Left renal cortex interstitium (tissue), 4 donors: ENCODE results near the gene PTPN18. TPM values are rescaled to one million over a fixed set of nuclear protein-coding genes. Genes with fewer than 3 reads are reported as not detected.

Source experiments
- DNase-seq, 4 donors: peaks; one replicate each; pipeline ENCODE4 v3.0.0-alpha.2; 2013; ENCODE audit warnings: low read depth in 4 of 4, low spot score in 2 of 4, missing footprints in 1 of 4
- polyA plus RNA-seq, 4 donors: library from polyadenylated mRNA; unstranded; fragments of 120-200 nt; gene quantifications; one replicate each; pipeline ENCODE4 v1.2.1, GENCODE V29; 2013; ENCODE audit not compliant: insufficient read length in 4 of 4

PTPN18 gene
- polyA plus RNA-seq, 4 donors = 25.6 to 44.3 (median 31.9) TPM

DNA sequence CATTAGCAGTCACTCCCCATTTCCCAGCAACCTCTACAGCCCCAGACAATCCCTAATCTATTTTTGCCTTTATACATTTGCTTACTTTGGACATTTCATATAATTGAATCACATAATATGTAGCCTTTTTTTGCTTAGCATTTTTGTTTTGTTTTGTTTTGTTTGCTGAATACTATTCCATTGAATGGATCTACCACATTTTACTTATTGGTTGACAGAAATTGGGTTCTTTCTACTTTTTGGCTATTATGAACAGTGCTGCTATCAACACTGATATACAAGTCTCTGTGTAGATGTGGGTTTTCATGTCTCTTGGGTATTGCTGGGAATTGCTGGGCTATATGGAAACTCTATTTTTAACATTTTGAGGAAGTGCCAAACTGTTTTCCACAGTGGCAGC, 7.6 kb downstream of the PTPN18 start:
- DNase-seq = no peak

DNA sequence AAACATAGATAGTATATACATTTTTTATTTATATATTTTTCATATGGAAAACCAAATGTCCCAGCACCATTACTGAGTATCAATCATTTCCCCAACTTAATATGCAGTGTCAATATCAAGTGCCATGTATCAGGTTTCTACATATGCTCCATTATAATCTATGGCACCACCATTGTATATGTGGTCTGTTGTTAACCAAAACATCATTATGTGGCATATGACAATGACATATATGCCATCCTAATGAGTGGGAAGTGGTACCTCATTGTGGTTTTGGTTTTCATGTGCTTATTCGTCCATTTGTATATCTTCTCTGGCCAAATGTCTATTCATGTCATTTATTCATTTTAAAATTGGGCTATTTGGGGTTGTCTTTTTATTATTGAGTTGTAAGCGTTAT, 9.2 kb downstream of the PTPN18 start:
- DNase-seq = no peak

DNA sequence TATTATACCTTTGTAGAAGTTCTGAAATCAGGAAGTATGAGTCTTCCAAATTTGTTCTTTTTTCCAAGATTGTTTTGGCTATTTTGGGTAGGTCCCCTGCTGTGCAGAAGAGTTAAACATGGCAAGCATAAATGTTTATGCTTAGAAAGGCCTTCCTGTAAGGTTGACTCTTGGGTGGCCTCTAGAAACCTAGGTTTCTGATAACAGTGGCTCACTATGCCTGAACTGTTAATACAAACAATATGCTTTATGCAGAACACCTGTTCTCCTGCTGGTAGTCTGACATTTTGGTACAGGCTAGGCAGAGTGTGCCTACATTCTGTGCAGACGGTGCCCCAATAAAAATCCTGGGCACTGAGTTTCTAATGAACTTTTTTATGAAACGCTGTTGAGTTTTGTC, 10.1 kb downstream of the PTPN18 start:
- DNase-seq = no peak

DNA sequence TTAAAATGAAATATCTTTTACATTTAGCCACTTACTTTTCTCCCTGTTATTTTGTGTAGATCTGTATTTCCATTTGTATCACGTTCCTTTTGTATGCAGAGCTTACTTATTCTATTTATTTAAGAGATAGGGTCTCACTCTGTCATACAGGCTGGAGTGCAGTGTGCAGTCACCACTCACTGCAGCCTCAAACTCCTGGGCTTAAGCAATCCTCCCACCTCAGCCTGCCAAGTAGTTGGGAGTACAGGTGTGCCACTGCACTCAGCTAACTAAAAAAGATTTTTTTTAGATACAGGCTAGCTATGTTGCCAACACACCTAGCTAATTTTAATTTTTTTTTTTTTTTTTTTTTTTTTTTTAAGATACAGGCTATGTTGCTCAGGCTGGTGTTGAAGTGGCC, 10.9 kb downstream of the PTPN18 start:
- no peak for DNase-seq

DNA sequence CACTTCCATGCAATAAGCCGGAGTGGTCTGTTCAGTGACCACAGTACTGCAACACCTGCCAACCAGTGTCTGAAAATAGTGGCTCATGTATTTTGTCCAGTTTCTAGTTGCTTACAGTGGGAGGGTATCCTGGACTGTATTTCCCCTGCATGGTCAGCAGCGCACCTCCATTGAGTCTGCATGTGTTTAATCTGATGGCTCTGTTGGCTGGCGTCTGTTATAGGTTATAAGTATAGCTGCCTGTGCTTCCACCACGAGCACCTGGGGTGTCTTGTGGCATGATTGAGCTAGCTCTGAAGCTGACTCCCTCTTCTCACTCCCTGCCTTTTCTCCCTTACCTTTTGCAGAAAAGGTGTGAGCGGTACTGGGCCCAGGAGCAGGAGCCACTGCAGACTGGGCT, 12.9 kb downstream of the PTPN18 start:
- DNase-seq = no peak

DNA sequence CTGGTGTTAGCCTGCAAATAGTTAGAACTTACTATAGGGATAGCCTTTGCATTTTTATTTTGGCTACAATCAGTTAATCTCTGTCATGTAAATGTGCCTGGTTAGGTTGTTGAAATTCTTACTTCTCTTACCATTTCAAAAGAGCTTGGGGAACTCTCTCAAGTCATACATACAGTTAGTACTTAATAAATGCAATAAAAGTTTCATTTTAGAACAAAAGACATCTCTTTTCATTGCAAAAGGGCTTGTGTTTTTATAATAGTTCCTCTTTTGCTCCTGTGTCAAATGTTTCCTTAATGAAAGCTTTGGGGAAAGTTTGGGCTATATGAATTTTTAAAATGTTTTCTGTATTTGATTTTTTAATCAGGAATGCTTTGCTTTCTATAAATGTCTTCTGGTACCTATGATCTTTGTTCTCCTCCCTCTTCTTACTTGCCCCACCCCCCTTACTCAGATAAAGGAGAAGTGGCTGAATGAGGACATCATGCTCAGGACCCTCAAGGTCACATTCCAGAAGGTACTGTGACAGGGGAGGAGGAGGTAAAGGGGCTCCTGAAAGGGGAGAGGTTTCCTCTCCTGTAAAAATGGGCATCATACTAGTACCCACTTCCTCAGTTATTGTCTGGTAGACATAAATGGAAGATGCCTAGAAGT, 13.6 kb downstream of the PTPN18 start:
- DNase-seq = no peak

DNA sequence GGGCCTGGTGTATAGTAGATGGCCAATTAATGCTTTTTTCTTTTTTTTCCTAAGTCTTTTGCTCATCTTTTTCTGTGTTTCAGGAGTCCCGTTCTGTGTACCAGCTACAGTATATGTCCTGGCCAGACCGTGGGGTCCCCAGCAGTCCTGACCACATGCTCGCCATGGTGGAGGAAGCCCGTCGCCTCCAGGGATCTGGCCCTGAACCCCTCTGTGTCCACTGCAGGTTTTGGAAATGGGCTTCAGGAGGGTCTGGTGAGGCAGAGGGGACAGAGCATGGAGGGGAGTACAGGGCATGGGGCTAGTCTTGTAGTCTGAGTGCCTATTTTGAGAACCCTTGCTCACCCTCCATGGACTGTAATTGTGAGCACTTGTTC, 14.1 kb downstream of the PTPN18 start:
- no peak for DNase-seq

DNA sequence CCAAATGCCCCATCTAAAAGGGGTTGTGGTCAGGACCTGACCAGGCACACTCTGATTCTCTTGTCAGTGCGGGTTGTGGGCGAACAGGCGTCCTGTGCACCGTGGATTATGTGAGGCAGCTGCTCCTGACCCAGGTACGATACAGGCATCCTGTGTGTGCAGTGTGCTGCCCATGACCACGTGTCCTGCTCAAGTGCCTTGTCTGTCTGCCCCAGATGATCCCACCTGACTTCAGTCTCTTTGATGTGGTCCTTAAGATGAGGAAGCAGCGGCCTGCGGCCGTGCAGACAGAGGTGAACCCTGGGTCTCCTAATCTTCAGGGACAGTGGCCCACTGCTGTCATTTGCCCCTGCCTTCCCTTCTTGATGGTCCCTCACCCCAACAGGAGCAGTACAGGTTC, 14.6 kb downstream of the PTPN18 start:
- DNase-seq = no peak

DNA sequence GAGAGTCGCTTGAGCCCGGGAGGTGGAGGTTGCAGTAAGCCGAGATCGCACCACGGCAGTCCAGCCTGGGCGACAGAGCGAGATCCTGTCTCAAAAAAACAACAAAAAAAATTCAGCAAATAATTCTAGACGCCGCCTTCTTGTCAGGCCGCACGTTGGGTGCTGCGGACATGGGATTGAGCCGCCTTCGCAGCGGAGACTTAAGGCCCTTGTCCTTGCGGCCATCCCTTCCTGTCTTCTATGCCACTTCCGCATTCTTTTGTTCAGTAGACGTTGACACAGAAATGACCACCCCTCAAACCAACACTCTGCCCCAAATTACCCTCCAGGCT, 15.8 kb downstream of the PTPN18 start:
- peak in 1 of 4 donors; percentile 26 for DNase-seq

DNA sequence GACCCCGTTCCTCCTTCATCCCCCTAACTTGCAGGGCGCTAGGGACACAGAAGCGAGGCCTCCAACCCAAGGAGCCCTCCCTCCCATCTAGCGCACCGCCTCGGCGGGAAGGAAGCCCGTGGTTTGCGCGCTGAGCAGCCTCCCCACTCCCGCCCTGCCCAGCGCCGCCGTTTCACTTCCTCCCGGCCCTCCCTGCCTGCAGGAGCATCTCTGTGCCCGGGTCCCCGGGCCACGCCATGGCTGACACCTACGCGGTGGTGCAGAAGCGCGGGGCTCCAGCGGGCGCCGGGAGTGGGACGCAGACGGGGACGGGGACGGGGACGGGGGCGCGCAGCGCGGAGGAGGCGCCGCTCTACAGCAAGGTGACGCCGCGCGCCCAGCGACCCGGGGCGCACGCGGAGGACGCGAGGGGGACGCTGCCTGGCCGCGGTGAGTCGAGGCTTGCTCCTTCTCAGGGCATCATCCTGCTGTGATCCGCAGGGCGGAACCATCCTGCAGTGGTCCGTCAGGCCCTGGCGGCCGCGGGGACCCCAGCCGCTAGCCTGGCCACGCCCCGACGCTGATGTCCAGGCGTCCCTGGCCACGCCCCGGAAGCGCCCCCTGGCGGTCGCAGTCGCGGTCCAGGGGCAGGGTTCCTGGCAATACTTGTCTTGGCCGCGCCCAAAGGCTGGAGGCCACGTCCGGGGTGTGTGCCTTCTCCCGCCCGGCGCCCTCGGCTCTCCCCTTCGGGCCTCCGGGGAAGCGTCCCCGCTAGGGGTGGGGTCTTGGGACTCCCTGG, 16.4 kb downstream of the PTPN18 start:
- DNase-seq = peak in 2 of 4 donors; percentile 77 to 82

DNA sequence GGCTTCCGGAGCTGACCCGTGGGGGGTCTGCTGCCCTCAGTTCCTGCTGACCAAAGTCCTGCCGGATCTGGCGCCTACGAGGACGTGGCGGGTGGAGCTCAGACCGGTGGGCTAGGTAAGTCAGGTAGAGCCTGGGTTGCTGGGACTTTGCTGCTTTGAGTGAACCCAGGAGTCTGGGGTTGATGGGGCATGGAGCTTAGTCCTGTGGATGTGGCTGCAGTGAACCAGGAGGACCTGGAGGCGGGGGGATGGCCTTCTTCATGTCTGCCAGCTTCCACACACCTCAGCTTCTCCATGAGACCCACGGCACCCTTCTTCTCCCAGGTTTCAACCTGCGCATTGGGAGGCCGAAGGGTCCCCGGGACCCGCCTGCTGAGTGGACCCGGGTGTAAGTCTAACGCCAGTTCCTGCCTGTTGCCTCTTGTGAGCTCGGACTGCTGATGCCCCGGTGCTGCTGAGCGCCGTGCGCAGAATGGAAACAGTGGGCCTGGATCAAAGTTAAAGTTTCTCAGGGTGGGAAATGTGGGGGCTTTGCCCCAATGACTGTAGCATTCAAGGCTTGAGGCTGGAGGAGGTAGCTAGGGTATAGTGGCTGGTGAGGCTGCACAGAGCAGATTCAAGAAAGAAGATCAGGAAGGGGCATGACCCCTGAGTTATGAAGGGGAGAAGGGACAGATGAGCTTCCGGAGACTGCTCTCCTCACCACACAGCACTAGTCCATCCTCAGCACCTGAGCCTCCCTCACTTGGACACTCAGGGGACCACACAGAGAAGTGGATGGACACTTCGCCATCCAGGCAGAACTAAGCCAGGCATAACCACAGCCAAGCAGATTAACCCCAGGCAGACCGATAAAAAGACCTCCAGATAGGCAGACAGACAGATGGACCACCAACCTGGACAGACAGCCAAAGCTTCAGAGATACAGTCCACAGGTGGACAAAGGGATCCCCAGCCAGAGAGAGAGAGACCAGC, 17.3 kb downstream of the PTPN18 start:
- DNase-seq = no peak

DNA sequence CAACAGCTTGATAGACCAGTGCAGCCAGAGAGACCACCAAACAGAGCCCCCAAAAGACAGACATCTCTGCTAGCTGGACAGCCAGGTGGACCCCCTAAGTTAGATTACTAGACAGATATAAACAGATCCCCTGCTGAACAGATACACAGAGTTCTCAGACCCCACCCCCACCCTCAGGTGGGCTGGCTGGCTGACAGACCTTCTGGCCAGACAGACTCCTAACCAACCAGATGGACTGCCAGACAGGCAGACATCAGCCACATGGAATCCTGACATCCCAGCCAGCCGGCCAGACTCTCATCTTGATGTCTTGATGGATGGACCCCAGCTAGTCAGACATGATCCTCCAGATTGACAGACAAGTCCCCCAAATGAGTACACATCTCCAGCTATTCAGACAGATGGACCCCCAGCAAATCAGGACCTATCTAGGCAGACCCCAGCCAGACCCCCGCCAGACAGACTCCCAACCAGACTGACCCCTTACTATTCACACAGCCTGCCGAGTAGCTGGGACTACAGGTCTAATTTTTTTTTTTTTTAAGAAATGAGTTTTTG, 18.0 kb downstream of the PTPN18 start:
- no peak for DNase-seq

DNA sequence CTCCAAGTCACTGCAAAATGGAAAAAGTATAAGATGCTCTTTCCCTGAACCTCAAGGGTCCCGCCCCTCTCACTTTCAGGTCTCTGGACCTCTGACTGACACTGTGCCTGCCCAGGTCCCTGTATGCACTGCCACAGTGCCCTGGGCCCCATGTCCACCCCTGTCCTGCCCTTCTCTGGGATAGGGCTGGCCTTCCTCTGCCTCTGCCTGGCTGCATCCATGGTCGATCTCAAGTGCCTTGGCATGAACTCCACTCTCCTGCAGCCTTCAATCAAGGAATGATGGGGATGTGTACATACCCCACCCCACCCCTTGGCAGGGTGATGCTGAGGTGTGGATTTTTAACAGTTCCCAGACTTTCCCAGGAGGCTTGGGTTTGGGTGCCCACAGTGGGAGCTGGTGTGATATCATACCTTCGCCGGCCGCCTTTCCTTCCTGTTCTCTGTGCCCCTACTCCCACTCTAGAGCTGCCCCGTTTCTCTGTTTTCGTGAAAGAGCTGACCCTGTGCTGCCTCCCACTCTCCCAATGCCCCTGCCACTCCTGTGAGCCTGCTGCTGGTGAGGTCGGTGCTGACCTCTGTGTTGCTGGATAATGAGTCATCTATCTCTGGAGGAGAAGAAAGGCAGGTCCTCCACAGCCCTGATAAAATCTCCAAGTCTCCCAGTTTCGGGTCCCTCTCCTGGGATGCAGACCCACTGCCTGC, 18.9 kb downstream of the PTPN18 start:
- DNase-seq = no peak

DNA sequence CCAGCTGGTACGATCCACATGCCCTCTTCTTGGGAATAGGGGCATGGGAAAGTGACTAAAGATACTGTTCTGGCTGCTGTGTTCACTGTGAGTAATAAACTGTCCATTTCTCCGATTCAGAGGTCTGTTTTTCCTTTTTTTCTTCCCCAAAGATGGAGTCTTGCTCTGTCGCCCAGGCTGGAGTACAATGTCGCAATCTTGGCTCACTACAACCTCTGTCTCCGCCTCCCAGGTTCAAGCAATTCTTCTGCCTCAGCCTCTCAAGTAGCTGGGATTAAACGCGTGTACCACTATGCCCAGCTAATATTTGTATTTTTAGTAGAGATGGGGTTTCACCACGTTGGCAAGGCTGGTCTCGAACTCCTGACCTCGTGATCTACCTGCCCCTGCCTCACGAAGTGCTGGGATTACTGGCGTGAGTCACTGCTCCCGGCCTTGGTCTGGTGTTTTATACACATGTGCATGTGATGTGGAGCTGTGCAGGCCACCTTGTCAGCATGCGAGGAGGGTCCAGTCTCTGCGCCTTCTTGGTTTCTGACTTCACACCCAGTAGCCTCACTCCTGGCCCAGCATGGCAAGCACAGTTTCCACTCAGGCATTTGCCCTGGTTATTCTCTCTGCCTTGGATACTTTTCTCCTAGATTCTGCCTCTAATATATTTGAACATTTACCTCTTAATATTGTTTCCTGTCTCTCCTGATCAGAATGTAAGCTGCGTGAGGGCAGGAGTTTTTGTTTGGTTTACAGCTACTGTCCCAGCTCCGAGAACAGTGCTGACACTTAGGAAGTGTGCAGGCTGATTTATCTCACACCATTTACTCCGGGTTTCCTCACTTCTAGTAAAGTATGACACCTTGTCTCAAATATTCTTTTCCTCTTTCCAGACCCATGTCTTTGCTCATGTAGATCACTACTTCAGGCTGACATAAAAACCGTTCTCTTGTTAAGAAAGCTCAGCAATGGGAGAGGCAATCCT, 19.7 kb downstream of the PTPN18 start:
- no peak for DNase-seq

DNA sequence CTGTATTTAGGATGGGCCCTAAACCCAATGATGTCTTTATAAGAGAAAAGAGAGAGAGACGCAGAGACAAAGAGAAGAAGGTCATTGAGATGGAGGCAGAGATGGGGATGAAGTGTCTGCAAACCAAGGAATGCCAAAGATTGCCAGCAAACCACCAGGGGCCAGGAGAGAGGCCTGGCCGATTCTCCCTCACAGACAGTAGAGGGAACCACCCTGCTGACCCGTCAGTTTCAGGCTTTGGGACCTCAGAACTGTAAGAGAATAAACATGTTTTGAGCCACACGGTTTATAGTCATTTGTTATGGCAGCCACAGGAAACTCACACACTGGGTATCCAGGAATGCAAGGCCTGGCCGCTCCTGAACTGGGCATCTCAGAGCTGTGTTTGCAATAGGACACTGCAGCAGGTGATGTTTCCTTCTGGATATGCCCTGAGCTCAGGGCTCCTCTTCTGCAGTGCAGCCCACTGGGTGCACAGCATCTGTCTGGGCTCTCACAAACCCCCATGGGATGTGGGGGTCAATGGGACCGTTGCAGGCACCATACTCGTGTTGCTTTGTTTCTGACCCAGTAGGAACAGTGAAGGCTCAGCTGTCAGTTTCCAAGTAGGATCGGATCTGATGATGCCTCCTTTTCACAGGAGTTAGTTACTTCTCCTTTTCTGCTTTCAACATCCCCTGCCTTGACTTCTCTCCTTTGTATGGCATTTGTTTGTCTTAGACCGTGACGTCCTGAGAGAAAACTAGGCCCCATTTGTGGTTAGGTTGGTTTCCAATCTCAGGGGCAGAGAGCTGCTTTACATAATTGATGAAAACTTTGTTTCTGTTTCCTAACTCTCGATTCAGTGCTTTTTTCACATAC, 20.8 kb downstream of the PTPN18 start:
- DNase-seq = no peak

DNA sequence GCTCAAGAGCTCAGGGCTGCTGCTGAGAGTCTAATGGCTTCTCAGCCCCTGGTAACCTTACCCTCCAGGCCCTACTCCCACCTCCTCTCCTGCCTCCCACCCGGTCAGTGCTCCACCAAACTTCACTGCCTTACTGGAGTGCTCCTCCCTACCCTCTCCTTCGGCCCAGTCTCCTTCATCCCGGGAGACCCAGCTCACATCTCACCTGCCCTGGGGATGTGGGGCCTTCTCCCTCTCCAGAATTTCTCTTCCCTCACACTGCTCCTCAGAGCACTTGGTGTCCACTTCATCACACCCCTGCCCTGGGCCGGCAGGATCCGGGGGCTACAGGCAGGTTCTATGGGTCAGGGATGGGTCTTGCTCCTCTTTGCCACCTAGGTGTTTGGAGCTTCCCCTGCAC, 21.6 kb downstream of the PTPN18 start:
- DNase-seq = no peak

DNA sequence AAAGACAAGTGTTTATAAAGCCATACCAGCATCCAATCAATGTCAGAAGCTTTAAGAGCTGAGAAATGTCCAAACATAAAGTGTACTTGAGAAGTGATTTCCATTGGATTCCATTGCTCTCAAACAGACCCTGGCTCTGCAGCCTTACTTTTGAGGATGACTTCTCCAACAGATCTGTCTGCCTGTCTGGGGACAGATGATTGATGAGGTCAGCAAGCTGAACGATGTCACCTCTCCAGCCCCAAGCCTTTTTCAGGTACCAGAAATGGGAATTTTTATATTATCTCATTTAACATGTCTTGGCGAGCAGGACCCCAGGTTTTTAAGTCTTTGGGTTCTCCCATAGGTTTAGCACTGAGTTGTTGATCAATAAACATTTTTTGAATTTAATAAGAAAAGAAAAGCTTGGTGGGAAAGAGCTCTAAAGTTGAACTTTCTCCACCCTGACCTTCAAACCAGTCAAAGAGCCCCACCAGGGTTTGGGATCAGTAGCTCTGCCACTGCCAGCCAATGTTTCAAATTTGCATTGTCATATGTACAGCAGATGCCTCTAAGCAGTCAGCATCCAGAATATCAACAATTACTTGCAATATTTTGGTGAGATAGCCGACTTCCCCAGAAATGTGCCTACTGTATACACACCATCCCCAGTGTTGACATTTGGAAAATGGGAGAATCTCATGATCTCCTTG, 22.5 kb downstream of the PTPN18 start:
- DNase-seq = no peak

DNA sequence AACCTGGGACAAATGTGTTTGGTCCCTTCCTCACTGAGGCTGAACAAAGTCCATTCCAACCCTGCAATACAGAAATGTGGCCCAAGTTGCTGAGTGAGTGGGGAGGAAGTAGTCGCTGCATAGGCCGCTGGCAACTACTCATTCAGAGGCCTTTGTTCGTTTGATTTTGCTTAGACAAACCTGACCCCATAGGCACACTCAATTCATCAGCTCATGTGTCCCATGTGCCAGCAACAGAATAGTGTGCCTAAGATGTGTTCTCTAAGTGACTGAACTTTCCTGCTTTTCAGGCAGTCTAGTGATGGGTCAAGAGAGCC, 23.0 kb downstream of the PTPN18 start:
- no peak for DNase-seq
